ENCODE data around the gene PLEKHA3.
A peak's percentile ranks its signal among the peaks of the same experiment; 100 is the strongest.
"Not testable (repeated sequence)": the region's sequence is repeated elsewhere in the genome, so short reads cannot be mapped to it uniquely, and the experiment has no call there.

Gene PLEKHA3

DNA sequence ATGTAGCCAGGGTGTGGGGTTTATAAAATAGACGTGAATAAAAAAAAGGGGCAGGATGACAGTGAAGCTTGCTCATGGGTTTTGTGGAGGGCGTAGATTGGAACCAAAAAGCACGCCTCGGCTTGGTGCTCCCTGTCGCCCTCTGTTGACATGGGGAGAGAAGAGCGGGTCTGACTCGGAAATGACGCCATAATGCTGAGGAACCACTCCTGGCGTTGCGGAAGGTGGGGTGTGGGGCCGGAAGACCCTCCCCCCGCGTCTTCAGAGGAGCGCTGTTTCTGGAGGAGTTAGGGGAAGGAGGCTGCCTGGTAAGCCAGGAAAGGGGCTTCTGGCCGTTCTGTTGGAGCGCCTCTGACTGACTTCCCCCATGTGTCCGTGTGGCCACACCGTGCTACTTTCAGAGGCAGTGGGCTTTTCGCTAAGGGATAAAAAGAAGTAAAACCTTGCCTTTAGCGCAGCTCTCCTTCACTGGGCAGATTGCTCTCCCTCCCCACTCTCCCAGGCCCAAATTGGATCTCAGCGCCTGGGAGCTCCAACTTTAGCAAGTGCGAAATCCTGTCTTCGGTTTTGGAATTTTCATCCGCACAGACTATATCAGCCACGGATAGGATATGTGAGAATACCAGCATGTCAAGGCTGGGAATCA, 42.8 kb downstream of the PLEKHA3 start:
- Histone ChIP-seq H4K8ac (ENCODE audit: low read length) (peak overlapping the region; percentile 57), H3K9me3 (ENCODE audit: control insufficient read depth, low read length) (no peaks in the 10 kb centered on the region), H2BK12ac (ENCODE audit: low read length in 2 of 2) (no peak overlapping the region), H3K4me2 (ENCODE audit: low read length, poor library complexity, severe bottlenecking) (peak overlapping the region; percentile 96), H2AK5ac (ENCODE audit: low read length, severe bottlenecking) (no peak overlapping the region), H3K36me3 (ENCODE audit: control insufficient read depth in 1 of 2, insufficient read depth in 2 of 2, low read depth in 1 of 2, low read length in 2 of 2) (peaks cover 3 to 9% of the 10 kb centered on the region in 2 experiments), H2BK120ac (ENCODE audit: low read depth, low read length) (no peak overlapping the region), H2AFZ (ENCODE audit: low read depth, low read length) (no peak overlapping the region), H3K27ac (ENCODE audit: low read length, poor library complexity, severe bottlenecking) (peak overlapping the region; percentile 61), H2BK5ac (ENCODE audit: low read depth, low read length, poor library complexity, severe bottlenecking) (no peak overlapping the region), H3K9ac (ENCODE audit: low read length) (peak overlapping the region; percentile 92), H3K4me3 (ENCODE audit: insufficient read depth in 1 of 2, low read depth in 1 of 2, low read length in 2 of 2) (peak overlapping the region; percentile 77 to 89), H3K27me3 (ENCODE audit: control insufficient read depth in 1 of 2, insufficient read depth in 1 of 2, low read length in 2 of 2) (no peaks in the 10 kb centered on the region), H3K18ac (ENCODE audit: low read depth in 1 of 2, low read length in 2 of 2) (peak overlapping the region in 1 of 2 experiments; percentile 54), H3K4ac (ENCODE audit: low read depth in 1 of 2, low read length in 2 of 2) (no peak overlapping the region), H3K23ac (ENCODE audit: low read length in 2 of 2) (no peak overlapping the region), H2BK15ac (ENCODE audit: low read depth, poor library complexity, severe bottlenecking) (no peak overlapping the region), H3K4me1 (ENCODE audit: control insufficient read depth, insufficient read depth, low read depth, low read length) (peaks cover 2% of the 10 kb centered on the region), H3K14ac (ENCODE audit: low read length in 2 of 2) (no peak overlapping the region), H4K91ac (ENCODE audit: low read length) (no peak overlapping the region), H3K79me1 (replicated peaks; ENCODE audit: low read length, poor library complexity, severe bottlenecking) (peaks cover 10% of the 10 kb centered on the region)
- DNase-seq: peak; percentile 74
- 29% methylated on average over 25 of the region's 25 CpGs for WGBS

DNA sequence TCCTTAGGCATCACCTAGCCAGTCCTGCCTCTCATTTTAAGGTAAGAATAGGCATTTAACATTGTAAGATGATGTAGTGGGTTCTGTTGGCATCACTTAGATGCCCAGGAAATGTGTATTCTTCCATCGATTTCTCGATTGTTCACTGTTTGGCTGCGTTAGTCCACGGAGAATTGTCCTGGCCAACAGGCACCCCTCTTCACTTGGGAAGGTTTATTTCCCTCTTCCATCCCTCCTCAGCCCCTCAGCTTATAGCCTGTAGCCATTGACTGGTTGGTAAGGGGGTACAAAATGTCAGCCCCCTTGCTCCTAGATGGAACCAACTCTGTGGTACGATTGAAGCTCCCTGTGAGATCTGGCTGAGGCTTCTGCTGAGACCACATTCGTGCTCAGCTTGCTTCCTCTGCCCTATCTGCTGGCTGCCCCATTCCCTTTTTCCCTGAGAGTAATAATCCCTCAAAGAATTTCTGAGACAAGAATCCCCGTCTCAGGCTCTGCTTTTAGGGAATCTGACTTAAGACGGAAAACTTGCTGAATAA, 43.4 kb downstream of the PLEKHA3 start:
- Histone ChIP-seq H2BK12ac (ENCODE audit: low read length in 2 of 2) (no peak overlapping the region), H3K4me2 (ENCODE audit: low read length, poor library complexity, severe bottlenecking) (peak overlapping the region; percentile 96), H2BK15ac (ENCODE audit: low read depth, poor library complexity, severe bottlenecking) (no peak overlapping the region), H2BK120ac (ENCODE audit: low read depth, low read length) (peak overlapping the region; percentile 8), H3K23ac (ENCODE audit: low read length in 2 of 2) (no peak overlapping the region), H3K4me1 (ENCODE audit: control insufficient read depth, insufficient read depth, low read depth, low read length) (peaks cover 2% of the 10 kb centered on the region), H3K14ac (ENCODE audit: low read length in 2 of 2) (no peak overlapping the region), H2AFZ (ENCODE audit: low read depth, low read length) (no peak overlapping the region), H2BK5ac (ENCODE audit: low read depth, low read length, poor library complexity, severe bottlenecking) (no peak overlapping the region), H4K91ac (ENCODE audit: low read length) (no peak overlapping the region), H3K18ac (ENCODE audit: low read depth in 1 of 2, low read length in 2 of 2) (no peak overlapping the region), H3K9ac (ENCODE audit: low read length) (peak overlapping the region; percentile 92), H3K79me1 (replicated peaks; ENCODE audit: low read length, poor library complexity, severe bottlenecking) (peaks cover 11% of the 10 kb centered on the region), H4K8ac (ENCODE audit: low read length) (no peak overlapping the region), H3K27ac (ENCODE audit: low read length, poor library complexity, severe bottlenecking) (no peak overlapping the region), H3K9me3 (ENCODE audit: control insufficient read depth, low read length) (no peaks in the 10 kb centered on the region), H3K4ac (ENCODE audit: low read depth in 1 of 2, low read length in 2 of 2) (peak overlapping the region in 1 of 2 experiments; percentile 67), H3K27me3 (ENCODE audit: control insufficient read depth in 1 of 2, insufficient read depth in 1 of 2, low read length in 2 of 2) (no peaks in the 10 kb centered on the region), H2AK5ac (ENCODE audit: low read length, severe bottlenecking) (peak overlapping the region; percentile 79), H3K4me3 (ENCODE audit: insufficient read depth in 1 of 2, low read depth in 1 of 2, low read length in 2 of 2) (peak overlapping the region; percentile 77 to 89), H3K36me3 (ENCODE audit: control insufficient read depth in 1 of 2, insufficient read depth in 2 of 2, low read depth in 1 of 2, low read length in 2 of 2) (peaks cover under 1 to 3% of the 10 kb centered on the region in 2 experiments)
- 76% methylated on average over 8 of the region's 8 CpGs for WGBS
- DNase-seq: peak; percentile 14

DNA sequence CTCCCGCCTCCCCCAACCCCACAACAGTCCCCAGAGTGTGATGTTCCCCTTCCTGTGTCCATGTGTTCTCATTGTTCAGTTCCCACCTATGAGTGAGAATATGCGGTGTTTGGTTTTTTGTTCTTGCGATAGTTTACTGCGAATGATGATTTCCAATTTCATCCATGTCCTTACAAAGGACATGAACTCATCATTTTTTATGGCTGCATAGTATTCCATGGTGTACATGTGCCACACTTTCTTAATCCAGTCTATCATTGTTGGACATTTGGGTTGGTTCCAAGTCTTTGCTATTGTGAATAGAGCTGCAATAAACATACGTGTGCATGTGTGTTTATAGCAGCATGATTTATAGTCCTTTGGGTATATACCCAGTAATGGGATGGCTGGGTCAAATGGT, 44.8 kb downstream of the PLEKHA3 start:
- H2AFZ ChIP-seq (ENCODE audit: low read depth, low read length); H3K27ac ChIP-seq (ENCODE audit: low read length, poor library complexity, severe bottlenecking); H3K4me2 ChIP-seq (ENCODE audit: low read length, poor library complexity, severe bottlenecking); H3K9me3 ChIP-seq (ENCODE audit: control insufficient read depth, low read length); H3K4ac ChIP-seq (ENCODE audit: low read depth in 1 of 2, low read length in 2 of 2); H3K9ac ChIP-seq (ENCODE audit: low read length); H3K27me3 ChIP-seq (ENCODE audit: control insufficient read depth in 1 of 2, insufficient read depth in 1 of 2, low read length in 2 of 2); H2AK5ac ChIP-seq (ENCODE audit: low read length, severe bottlenecking); H3K4me1 ChIP-seq (ENCODE audit: control insufficient read depth, insufficient read depth, low read depth, low read length); H3K36me3 ChIP-seq (ENCODE audit: control insufficient read depth in 1 of 2, insufficient read depth in 2 of 2, low read depth in 1 of 2, low read length in 2 of 2); H4K8ac ChIP-seq (ENCODE audit: low read length); H2BK15ac ChIP-seq (ENCODE audit: low read depth, poor library complexity, severe bottlenecking); H3K18ac ChIP-seq (ENCODE audit: low read depth in 1 of 2, low read length in 2 of 2); H3K14ac ChIP-seq (ENCODE audit: low read length in 2 of 2); DNase-seq; H3K4me3 ChIP-seq (ENCODE audit: insufficient read depth in 1 of 2, low read depth in 1 of 2, low read length in 2 of 2); H3K23ac ChIP-seq (ENCODE audit: low read length in 2 of 2); H2BK120ac ChIP-seq (ENCODE audit: low read depth, low read length); H2BK5ac ChIP-seq (ENCODE audit: low read depth, low read length, poor library complexity, severe bottlenecking); H2BK12ac ChIP-seq (ENCODE audit: low read length in 2 of 2); H4K91ac ChIP-seq (ENCODE audit: low read length): not testable (repeated sequence)
- H3K79me1 ChIP-seq (replicated peaks; ENCODE audit: low read length, poor library complexity, severe bottlenecking): peaks cover 11% of the 10 kb centered on the region
- no CpG with 5 or more reads among the region's 5 CpGs for WGBS

DNA sequence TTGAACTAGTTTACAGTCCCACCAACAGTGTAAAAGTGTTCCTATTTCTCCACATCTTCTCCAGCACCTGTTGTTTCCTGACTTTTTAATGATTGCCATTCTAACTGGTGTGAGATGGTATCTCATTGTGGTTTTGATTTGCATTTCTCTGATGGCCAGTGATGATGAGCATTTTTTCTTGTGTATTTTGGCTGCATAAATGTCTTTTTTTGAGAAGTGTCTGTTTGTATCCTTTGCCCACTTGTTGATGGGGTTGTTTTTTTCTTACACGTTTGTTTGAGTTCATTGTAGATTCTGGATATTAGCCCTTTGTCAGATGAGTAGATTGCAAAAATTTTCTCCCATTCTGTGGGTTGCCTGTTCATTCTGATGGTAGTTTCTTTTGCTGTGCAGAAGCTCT, 45.2 kb downstream of the PLEKHA3 start:
- DNase-seq; H3K4ac ChIP-seq (ENCODE audit: low read depth in 1 of 2, low read length in 2 of 2); H3K18ac ChIP-seq (ENCODE audit: low read depth in 1 of 2, low read length in 2 of 2); H3K4me3 ChIP-seq (ENCODE audit: insufficient read depth in 1 of 2, low read depth in 1 of 2, low read length in 2 of 2); H2BK5ac ChIP-seq (ENCODE audit: low read depth, low read length, poor library complexity, severe bottlenecking); H2BK15ac ChIP-seq (ENCODE audit: low read depth, poor library complexity, severe bottlenecking); H3K14ac ChIP-seq (ENCODE audit: low read length in 2 of 2); H3K36me3 ChIP-seq (ENCODE audit: control insufficient read depth in 1 of 2, insufficient read depth in 2 of 2, low read depth in 1 of 2, low read length in 2 of 2); H3K4me1 ChIP-seq (ENCODE audit: control insufficient read depth, insufficient read depth, low read depth, low read length); H3K9ac ChIP-seq (ENCODE audit: low read length); H2BK12ac ChIP-seq (ENCODE audit: low read length in 2 of 2); H3K27me3 ChIP-seq (ENCODE audit: control insufficient read depth in 1 of 2, insufficient read depth in 1 of 2, low read length in 2 of 2); H3K4me2 ChIP-seq (ENCODE audit: low read length, poor library complexity, severe bottlenecking); H2AK5ac ChIP-seq (ENCODE audit: low read length, severe bottlenecking); H4K91ac ChIP-seq (ENCODE audit: low read length); H2AFZ ChIP-seq (ENCODE audit: low read depth, low read length); H4K8ac ChIP-seq (ENCODE audit: low read length); H2BK120ac ChIP-seq (ENCODE audit: low read depth, low read length); H3K27ac ChIP-seq (ENCODE audit: low read length, poor library complexity, severe bottlenecking); H3K23ac ChIP-seq (ENCODE audit: low read length in 2 of 2); H3K9me3 ChIP-seq (ENCODE audit: control insufficient read depth, low read length): not testable (repeated sequence)
- H3K79me1 ChIP-seq (replicated peaks; ENCODE audit: low read length, poor library complexity, severe bottlenecking): peaks cover 11% of the 10 kb centered on the region
- WGBS: no CpG with 5 or more reads among the region's 1 CpG
